Hematopoietic multipotent progenitor cell (in vitro differentiated cells): Measurements from ENCODE around the gene KRT14. TPM values are rescaled to one million over a fixed set of nuclear protein-coding genes. Genes with fewer than 3 reads are reported as not detected.
A peak's percentile ranks its signal among the peaks of the same experiment; 100 is the strongest.
"Not testable (repeated sequence)": the region's sequence is repeated elsewhere in the genome, so short reads cannot be mapped to it uniquely, and the experiment has no call there.

Experiments
- DNase-seq, 3 donors: peaks; one replicate each; pipeline ENCODE4 v3.0.0-alpha.2; 2011 to 2015; ENCODE audit warnings: low read depth in 2 of 3, low spot score in 2 of 3
- total RNA-seq: library from RNA; depleted of rRNA; stranded (reverse); fragments of >200 nt; gene quantifications from one replicate; pipeline ENCODE4 v1.2.3, GENCODE V29; 2012

KRT14 gene
- total RNA-seq, 1 donor = not detected

- DNase-seq = peak in 1 of 3 donors; percentile 39
Measured at GRCh38 chr17:41610061-41610517, 23.4 kb upstream of the KRT14 start.

- DNase-seq = not testable (repeated sequence)
Measured at GRCh38 chr17:41606930-41607329, 20.2 kb upstream of the KRT14 start.

DNA sequence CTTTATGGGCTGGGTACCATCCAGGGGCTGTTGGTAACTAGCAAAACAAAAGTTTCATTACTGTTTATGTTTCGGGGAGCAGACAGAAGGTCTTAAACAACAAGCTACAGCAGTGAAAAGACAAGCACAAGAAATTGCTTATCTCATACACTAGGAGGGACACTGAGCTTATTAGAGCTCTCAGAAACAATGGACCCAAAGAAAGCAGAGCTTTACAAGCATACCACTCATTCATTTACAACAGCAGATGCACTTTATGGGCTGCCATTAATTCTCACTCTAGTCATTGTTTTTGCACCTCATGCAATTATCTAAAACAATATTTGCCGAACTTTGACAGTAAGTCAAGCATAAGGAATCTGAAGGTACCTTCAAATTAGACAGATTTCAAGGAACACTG lies 15.8 kb upstream of the KRT14 start:
- no peak for DNase-seq

GRCh38 chr17:41600318-41600717 lies 13.6 kb upstream of the KRT14 start:
- DNase-seq = no peak

DNA sequence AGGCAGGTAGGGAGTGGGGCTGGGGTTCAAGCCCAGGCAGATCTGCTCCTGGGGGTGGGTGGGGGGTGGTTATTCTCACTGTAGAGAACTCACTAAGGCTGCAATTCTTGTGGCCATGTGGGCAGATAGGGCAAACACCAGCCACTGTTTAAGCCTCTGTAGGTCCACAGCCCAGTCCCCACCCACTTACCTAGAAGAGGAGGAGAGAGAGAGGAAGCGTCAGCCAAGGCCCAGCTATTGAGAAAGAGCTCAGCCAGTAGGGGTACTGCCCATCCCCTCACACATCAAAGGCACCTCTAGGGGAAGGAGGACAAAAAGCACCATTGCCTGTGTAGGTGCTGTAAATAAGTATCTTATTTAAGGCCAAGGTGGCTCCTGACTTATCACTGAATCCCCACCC lies 13.0 kb upstream of the KRT14 start:
- DNase-seq = no peak

- DNase-seq = no peak
Measured at GRCh38 chr17:41595585-41595984, 8.9 kb upstream of the KRT14 start.

- no peak for DNase-seq
Measured at GRCh38 chr17:41594363-41594915, 7.7 kb upstream of the KRT14 start.

DNA sequence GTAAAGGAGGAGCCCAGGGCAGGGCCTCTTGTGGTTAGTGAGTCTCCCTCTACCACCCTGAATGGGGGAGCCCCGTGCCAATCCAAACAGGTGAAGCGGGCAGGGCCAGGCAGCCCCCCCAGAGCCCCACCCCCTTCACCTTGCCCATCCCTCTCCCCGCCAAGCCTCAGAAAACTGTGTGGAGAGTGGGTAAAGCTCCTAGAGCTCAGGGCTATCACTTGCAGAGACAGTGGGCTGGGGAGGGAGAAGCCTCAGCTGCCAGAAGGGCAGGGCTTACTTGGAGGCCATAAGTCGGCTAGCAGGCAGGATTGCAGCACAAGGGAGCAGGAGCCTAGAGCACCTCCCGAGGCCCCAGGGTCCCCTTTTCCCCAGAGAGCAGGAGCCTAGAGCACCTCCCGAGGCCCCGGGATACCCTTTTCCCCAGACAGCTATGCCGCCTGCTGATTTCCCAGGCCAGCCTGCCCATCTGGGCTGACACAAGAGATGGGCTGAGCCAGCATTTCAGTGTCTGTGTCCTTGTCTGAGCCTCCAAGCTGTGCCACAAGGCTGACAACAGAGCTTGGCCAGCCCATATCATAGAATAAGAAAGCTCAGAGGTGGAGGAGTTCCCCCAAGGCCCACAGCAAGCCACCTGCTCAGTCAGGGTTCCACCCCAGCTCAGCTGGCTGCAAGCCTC lies 6.7 kb upstream of the KRT14 start:
- DNase-seq = no peak

DNA sequence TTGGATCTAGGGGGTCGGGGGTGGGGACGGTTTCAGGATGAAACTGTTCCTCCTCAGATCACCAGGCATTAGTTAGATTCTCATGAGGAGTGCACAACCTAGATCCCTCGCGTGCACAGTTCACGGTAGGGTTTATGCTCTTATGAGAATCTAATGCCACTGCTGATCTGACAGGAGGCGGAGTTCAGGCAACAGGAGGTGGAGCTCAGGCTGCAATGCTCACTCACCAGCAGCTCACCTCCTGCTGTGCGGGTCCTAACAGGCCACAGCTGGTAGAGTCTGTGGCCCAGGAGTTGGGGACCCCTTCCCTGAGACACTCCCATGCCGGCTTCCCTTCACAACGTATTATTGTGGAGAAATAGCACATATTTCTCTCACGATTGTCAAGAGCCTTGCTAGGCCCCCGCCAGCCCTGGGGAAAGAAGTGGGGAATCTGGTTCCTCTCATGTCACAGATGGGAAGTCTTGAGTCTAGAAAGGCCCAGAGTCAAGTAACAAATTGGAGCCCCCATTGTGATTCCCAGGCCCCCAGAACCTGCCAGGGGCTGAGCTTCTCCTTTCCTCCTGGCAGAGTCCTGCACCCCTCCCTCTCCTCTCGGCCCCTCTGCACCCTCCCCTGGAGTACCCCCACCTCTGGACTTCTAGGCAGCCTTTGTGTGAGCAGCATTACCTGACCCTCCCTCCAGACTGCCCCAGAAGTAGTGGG lies 6.1 kb upstream of the KRT14 start:
- DNase-seq = no peak

DNA sequence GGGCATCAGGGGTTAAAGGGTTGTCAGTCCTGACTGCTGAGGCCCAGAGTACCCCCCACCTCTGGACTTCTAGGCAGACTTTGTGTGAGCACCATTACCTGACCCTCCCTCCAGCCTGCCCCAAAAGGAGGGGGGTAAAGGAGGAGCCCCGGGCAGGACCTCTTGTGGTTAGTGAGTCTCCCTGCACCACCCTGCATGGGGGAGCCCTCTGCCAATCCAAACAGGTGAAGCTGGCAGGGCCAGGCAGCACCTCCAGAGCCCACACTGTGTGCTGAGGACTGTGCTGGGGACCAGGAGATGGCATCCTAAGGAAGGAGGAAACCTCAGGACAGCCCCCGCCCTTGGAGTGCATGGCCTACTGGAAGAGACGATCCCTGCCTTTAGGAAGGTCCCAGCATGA lies 2.6 kb upstream of the KRT14 start:
- DNase-seq = no peak

GRCh38 chr17:41588126-41588810 lies 1.6 kb upstream of the KRT14 start:
- no peak for DNase-seq

GRCh38 chr17:41585301-41586056 lies 1.2 kb downstream of the KRT14 start:
- DNase-seq = no peak

DNA sequence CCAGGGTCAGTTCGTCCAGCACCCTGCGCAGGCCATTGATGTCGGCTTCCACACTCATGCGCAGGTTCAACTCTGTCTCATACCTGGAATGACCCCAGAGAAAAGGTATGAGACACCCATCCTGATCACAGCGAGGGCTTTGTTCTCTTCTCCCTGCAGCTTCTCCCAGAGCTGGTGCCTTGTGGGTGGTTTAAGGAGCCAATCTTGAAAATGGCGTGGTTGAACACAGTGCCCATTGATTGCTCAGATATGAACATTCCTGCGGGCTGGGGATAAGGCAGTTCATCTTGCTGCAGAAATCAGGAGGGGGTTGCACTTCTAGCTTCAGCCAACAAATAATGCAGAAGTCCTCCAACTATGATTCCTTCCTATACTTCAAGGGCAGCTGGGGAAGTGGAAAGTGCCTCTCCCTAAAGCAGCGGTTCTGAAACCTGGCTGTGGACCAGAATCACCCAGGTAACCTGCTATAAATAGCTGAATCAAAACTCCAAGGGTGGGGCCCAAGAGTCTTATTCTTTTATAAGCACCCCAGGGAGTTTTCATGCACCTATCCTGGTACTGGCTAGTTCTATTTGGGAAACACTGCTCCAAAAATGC lies 2.3 kb downstream of the KRT14 start:
- not testable (repeated sequence) for DNase-seq

GRCh38 chr17:41583137-41584127 lies 3.3 kb downstream of the KRT14 start:
- DNase-seq = no peak

DNA sequence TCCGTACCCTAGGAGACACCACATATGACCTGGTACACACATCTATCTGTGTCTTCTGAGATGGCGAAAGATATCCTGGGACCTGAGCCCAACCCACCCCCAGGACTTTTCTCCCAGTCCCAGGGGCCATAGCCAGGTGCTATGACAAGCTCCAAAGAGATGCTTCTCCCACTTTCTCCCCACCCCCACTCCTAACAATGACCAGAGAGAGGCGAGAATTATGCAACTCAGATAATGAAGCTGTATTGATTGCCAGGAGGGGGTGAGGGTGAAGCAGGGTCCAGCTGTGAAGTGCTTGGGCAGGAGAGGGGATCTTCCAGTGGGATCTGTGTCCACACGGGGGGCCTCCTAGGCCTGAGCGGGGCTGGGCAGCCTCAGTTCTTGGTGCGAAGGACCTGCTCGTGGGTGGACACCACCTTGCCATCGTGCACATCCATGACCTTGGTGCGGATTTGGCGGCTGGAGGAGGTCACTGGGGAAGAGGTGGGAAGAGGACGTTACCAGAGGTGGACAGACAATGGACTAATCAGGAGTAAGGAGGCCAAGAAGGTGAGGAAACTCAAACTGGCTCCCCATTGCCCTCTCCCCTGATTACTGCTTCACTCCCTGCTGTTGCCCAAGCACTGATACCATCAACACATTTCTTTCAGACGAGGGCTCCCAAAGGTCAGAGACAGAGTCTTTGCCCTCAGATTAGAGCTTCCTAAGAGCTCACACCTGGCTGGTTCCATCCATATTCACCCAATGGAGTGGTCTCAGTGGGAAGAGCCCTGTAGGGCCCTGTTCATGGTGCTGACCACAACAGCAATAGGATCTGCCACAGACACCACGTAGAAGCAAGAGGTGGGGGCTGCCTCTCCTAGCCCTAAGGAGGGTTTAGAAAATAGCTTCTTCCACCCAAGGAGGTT lies 4.4 kb downstream of the KRT14 start:
- not testable (repeated sequence) for DNase-seq

DNA sequence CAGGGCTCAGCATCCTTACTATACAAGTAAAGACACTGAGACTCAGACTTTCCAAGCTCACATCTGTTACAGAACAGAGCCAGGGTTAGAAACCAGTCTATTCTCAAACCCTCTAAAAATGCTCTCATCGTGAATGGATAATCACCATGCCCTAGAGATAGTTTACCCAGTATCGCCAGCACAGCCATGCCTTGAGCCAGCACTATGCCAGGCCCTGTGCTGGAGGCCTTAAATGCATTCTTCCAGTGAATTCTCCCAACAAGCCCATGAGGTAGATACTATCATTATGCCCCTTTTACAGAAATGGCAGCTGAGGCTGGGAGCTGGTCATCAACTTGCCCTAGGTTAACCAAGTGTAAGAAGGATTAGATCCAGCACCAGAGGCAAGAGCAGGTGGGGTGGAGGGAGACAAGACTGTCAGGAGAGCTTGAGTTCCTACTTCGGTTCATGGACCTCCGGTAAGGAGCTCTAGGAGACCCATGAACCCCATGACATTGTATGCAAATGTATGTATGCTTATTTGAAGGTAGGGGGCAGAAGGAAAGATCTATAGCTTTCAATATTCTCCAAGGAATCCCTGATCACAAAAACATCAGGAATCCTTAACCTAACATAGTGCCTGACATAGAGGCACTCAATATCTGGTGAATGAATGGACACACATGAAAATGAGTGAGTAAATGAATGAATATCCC lies 5.2 kb downstream of the KRT14 start:
- no peak for DNase-seq

GRCh38 chr17:41580687-41581365 lies 5.9 kb downstream of the KRT14 start:
- no peak for DNase-seq
